GM21576 (cell line): Measurements from ENCODE around the gene ABHD10.
A peak's percentile ranks its signal among the peaks of the same experiment; 100 is the strongest.

ENCODE experiments used
- ATAC-seq: cut with Tn5 transposase; IDR thresholded peaks from one replicate; pipeline ENCODE4 v1.9.1; 2021; ENCODE audit warnings: mild to moderate bottlenecking, moderate library complexity; ENCODE audit not compliant: unreplicated experiment

Gene ABHD10

DNA sequence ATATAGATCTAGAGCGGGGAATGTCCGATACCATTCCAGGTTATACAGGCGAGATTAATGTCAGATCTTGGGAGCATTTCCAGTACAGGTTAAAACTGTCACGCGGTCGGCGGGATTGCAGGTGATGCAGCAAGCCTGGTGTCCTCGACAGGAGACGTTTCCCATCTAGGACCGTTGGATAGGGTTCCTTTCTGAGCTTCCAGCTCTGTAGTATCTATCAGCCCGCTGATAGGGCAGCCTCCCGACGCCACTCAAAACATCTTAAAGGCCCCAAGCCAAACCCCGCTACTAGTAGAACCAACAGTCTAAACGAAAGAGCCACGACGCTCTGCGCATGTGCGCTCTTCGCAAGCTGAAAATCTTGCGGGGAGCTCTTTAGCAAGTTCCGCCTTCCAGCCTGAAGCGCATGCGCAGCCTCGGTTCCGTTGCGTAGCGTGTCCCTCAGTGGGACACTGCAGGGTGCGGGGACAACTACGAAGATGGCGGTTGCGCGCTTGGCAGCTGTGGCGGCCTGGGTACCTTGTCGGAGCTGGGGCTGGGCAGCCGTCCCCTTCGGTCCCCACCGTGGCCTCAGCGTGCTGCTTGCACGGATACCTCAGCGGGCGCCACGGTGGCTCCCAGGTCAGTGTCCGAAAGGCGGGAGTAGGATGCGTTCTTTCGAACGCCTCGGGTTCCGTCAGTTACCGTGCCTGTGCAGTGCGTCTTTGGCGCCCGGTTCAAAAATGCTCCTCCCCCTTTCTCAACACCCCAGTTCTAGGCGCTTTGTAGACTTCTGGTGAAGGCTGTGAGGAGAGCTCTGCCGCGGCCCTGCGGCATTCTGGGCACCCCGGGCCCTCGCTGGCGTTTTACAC is at the start of gene ABHD10:
ABHD10 (plus strand) TSS at position 444 of the 851 bp plus-strand sequence; CDS start at position 480, 36 bp downstream.
- peak; percentile 93 for ATAC-seq

DNA sequence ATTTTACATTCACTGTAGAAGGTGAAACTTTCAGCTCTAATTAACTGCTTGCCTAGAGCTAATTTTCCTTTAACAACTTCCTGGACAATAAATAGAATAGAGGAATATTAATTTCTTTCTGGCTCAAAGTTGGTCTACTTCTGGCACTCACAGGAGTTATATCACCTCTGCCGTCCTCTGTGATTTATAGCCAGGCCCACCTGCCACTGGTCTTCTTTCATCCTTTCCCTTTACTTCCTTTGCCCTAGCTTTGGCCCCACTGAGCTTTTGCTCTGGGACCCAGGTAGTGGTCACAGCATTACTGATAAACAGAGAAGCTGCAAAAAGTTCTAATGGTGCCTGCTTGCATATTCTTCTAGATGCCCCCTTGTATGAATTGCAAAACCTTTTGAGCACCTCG is 49.3 kb upstream of the ABHD10 start:
- no peak for ATAC-seq

DNA sequence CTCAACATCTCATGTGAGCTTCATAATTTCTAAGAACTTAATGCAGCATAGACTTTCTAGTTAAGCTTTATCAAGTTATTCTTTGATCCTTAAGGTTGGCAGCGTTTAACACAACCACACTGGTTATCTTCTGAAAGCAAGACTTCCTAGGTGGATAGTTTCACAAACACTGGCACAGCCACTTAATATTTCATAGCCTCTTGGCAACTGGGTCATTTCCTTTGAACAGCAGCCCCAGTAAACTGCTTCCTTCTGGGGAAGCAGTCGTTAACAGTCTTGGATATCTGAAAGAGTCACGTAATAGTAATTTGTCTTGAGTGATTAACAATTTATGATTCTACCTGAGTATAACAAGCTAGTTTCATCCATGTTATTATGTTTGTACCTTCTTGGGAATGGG is 45.9 kb upstream of the ABHD10 start:
- no peak for ATAC-seq

GRCh38 chr3:111936191-111936841 is 42.5 kb upstream of the ABHD10 start:
- ATAC-seq: no peak

DNA sequence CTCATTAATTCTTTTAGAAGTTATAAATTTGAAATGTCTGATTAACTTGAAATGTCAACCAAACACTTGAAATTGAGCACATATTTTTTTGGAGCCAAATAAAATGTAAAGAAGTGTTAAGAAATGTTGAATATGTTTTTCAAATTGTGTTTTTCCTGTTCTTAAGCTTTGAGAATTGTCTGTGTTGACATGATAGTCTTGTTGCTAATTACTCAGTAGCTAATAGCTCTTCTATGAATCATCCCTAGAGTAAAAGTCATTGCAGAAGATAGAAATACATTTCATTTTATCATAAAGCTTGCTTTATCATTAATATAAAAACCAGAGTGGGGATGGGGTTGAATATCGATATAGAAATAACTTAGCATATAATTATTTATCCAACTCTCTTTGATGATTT is 41.9 kb upstream of the ABHD10 start:
- ATAC-seq: no peak

DNA sequence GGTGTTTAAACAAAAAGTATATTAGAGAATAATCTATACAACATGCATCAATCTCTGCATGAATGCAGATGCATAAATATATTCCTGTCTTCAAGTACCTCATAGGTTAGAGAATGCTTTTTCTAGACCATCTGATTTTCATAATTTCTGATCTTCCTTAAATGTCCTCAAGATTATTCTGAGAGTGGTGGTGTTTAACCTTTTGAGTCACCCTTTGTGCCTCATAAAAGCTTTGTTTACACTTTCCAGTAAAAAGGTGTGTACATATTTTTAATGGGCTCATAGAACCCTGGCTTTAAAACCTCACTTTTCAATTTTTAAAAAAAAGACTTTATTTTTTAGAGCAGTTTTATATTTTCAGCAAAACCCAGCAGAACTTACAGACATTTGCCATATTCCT is 41.0 kb upstream of the ABHD10 start:
- no peak for ATAC-seq

DNA sequence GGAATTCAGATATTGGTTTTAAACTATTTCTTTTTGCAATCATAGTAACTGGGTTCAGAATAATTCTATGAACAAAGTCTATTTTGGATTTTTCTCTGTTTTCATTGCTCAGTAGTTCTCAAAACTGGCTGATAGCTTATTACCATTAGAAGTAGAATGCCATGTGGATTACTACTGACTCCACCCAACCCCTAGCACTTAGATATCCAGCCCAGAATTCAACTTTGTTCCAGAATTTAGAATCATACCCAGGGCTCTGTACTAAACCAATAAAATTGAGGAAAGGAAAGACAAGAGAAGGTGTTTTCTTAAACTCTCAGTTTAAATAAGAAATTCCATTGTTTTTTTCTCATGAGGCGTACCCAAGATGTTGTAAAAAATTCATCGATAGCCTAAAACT is 39.0 kb upstream of the ABHD10 start:
- no peak for ATAC-seq

- ATAC-seq: no peak
Observed at GRCh38 chr3:111943533-111943932, 35.3 kb upstream of the ABHD10 start.

GRCh38 chr3:111944372-111944771 is 34.5 kb upstream of the ABHD10 start:
- ATAC-seq: no peak

DNA sequence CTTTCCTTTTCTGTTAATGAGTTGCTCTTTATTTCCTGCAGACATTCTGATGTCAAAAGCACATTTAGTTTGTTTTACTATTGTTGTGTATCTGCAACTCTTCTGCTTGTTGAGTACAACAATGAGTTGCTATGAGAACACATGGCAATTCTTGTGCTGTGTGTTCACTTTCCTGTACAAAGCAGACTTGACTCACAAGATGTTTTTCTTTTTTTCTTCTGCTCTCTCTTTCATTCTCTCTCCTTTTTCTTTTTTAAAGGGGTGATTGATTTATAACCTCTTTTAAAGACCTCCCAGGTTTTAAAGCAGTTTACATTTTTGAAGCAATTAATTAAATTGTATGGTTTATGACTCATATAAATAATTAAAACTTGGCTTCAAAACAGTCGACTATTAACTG is 31.6 kb upstream of the ABHD10 start:
- no peak for ATAC-seq

DNA sequence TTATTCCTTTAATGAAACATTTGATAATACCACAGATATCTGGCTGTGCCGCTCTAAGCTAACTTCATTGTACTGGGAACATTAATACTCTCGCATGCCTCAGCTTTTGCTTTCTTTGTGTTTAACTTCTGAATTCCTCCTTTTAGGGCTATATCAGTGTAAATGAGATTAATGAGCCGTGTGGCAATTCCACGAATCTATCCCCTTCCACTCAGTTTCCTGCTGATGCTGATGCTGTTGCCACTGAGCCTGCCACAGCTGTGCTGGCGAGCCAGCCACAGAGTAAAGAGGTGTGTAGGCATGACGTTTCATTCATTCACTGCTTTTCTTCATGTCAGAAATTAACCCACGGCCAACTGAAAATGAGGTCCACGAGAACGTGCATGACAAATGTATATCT is 30.0 kb upstream of the ABHD10 start:
- no peak for ATAC-seq

DNA sequence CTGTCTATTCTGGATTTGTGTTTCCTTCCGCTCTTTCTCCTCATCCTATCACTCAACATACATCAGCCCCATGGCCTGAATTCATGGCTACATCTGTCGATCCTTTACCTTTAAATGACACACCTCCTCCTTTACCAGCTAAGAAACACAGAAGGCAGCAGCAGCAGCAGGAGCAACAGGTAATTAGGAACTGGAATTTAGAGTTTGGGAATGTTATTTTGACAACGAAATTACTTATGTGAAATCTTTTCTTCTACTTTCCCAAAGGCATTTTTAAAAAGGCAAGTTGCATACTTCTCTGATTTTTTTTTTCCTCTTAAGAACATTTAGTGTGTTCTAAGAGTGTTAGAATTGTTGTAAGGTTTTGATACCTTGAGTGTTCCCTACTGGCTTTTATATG is 29.1 kb upstream of the ABHD10 start:
- ATAC-seq: no peak

DNA sequence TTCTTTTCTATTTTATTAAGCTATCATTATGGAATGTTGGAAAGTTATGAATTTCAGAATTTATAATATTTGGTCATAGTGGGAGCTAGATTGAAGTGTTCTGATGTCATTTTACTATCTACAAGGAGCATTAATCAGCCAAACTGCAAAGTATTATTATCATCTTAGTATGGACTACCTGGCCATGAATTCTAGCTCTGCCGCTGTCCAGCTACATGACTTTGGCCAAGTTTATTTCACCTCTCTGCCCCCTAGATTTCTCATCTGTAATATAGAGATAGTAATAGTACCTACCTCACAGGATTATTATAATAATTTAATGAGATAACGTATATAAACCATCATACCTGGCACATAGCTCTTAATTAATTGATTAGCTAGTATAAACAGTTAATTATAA is 27.8 kb upstream of the ABHD10 start:
- ATAC-seq: no peak

GRCh38 chr3:111952086-111952485 is 26.7 kb upstream of the ABHD10 start:
- ATAC-seq: no peak

DNA sequence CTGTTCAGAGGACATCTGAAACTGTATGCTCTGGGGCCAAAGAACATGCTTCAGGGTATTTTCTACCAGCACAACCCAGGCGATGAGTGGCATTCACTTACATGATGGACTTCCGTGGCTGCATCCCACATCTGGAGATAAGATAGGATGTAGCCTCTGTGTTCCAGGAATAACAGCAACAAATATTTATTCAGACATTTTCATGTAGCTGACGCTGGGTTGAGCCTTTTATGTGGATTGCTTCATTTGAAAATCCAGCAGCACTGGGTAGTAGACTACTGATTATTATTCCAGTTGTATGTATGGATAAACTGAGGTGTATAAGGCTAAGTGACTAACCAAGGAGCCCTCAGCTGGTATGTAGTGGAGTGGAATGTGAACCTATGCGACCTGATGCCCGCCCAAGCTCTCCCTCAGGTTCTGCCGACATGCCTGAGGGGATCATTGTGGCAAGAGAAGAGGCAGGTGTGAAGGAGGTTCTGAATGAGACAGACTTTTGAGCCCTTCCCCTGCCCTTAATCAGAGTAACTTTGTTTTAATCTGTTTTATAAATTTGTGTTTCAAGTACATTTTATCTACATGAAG is 25.9 kb upstream of the ABHD10 start:
- no peak for ATAC-seq

- ATAC-seq: no peak
Observed at GRCh38 chr3:111954228-111954990, 24.4 kb upstream of the ABHD10 start.

DNA sequence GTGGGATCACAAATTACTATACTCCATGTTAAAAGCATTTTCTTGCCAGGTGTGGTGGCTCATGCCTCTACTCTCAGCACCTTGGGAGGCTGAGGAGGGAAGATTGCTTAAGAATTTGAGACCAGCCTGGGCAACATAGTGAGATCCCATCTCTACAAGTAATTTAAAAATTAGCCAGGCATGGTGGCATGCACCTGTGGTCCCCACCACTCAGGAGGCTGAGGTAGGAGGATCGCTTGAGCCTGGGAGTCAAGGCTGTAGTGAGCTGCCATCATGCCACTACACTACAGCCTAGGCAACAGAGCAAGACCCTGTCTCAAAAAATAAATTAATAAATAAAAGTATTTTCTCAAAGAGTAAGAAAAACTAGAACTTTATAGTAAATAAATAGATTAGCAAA is 22.9 kb upstream of the ABHD10 start:
- ATAC-seq: no peak

DNA sequence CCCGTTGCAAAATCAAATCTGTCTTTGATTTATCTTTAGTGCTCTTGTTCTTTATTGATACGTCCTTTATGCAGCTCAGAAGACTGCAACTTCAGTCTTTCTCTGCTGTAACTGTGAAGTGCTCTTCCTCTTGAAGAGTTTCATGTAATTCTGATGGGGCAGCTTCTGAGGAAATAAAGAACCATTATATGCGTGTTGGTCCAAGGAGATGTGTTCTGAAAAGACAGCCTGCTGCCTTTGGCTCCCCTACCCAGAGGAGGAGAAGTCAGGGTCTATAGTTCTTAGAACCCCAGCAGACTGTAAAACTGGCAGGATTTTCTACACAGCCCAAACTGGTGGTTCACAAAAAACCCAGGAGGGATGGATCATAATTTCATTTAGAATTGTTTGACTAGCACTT is 22.4 kb upstream of the ABHD10 start:
- no peak for ATAC-seq

- no peak for ATAC-seq
Observed at GRCh38 chr3:111956995-111957734, 21.7 kb upstream of the ABHD10 start.

DNA sequence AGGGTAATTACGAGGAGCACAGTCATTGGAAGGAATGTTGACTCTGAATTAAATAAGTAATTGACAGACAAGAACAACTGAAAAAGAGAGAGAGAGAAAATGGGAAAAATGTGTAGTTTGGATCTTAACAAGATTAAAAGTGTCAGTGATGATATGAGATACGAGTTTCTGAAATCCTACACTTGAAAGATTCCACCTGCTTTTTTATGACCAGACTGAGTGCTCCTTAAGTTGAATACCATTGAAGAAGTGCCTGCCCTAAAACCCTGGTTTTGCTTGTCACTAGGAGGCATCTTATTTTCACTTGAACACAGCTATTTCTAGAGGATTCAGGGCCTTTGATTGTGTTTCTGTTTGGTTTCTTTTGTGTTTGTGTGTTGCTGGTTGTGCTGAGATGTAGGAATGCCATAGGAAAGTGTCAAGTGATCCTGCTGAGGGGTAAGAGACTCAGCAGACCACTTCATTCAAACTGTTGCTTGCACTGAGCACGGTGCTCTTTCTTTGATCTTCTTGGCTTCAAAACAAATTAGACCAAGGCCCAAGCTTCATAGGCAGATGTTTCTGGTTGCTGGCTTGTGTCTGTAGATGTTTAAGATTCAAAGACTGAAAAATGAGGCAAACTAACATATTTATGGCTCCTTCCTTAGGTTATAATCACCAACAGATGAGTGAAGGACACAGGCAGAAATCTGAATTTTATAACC is 17.2 kb upstream of the ABHD10 start:
- ATAC-seq: no peak
